SK-N-SH treated with all-trans-retinoic acid at 6 μM for 48 hours (cell line): ENCODE results near the gene ABHD17B.

ENCODE experiments used
- ATAC-seq: fragments of 200-7000 bp; cut with Tn5 transposase; 3 replicates; pipeline ENCODE4 v1.9.1; 2020; ENCODE audit warnings: mild to moderate bottlenecking, moderate library complexity
- BACH2 ChIP-seq: fragments of 250-450 bp; sonication (Bioruptor Pico); IDR thresholded peaks from 2 replicates; pipeline ENCODE4 v1.9.0; 2021; ENCODE audit warnings: mild to moderate bottlenecking, borderline replicate concordance
- CSDC2 ChIP-seq: fragments of 250-450 bp; sonication (Bioruptor Pico); IDR thresholded peaks from 2 replicates; pipeline ENCODE4 v1.5.0; 2020; ENCODE audit warnings: mild to moderate bottlenecking, moderate library complexity
- CSRNP3 ChIP-seq: fragments of 250-450 bp; sonication (Bioruptor Pico); IDR thresholded peaks from 2 replicates; pipeline ENCODE4 v1.5.1; 2021; ENCODE audit warnings: mild to moderate bottlenecking, moderate library complexity
- GLIS3 ChIP-seq: fragments of 250-450 bp; sonication (Bioruptor Pico); IDR thresholded peaks from 2 replicates; pipeline ENCODE4 v1.5.0; 2020; ENCODE audit warnings: mild to moderate bottlenecking, moderate library complexity
- ISL1 ChIP-seq: fragments of 250-450 bp; sonication (Bioruptor Pico); IDR thresholded peaks from 2 replicates; pipeline ENCODE4 v2.1.2; 2022; ENCODE audit warnings: mild to moderate bottlenecking, moderate library complexity
- OSR1 ChIP-seq: fragments of 250-450 bp; sonication (Bioruptor Pico); IDR thresholded peaks from 2 replicates; pipeline ENCODE4 v1.8.0; 2022; ENCODE audit warnings: moderate library complexity, mild to moderate bottlenecking, inconsistent platforms
- PATZ1 ChIP-seq: fragments of 250-450 bp; sonication (Bioruptor Pico); IDR thresholded peaks from 2 replicates; pipeline ENCODE4 v1.8.0; 2020; ENCODE audit warnings: mild to moderate bottlenecking, moderate library complexity, borderline replicate concordance
- POU6F1 ChIP-seq: fragments of 250-450 bp; sonication (Bioruptor Pico); IDR thresholded peaks from 2 replicates; pipeline ENCODE4 v1.8.0; 2021; ENCODE audit warnings: low read depth, mild to moderate bottlenecking, moderate library complexity, borderline replicate concordance
- PPARA ChIP-seq: fragments of 250-450 bp; sonication (Bioruptor Pico); IDR thresholded peaks from 2 replicates; pipeline ENCODE4 v1.5.0; 2020; ENCODE audit warnings: mild to moderate bottlenecking, borderline replicate concordance
- RARB ChIP-seq: fragments of 250-450 bp; sonication (Bioruptor Pico); IDR thresholded peaks from 2 replicates; pipeline ENCODE4 v1.8.0; 2021; ENCODE audit warnings: mild to moderate bottlenecking, moderate library complexity
- TCF4 ChIP-seq: fragments of 250-450 bp; sonication (Bioruptor Pico); IDR thresholded peaks from 2 replicates; pipeline ENCODE4 v1.8.0; 2021; ENCODE audit warnings: mild to moderate bottlenecking, moderate library complexity, borderline replicate concordance
- TOX ChIP-seq: fragments of 250-450 bp; sonication (Bioruptor Pico); IDR thresholded peaks from 2 replicates; pipeline ENCODE4 v1.8.0; 2021; ENCODE audit warnings: mild to moderate bottlenecking, moderate library complexity, borderline replicate concordance
- TSHZ2 ChIP-seq: fragments of 250-450 bp; sonication (Bioruptor Pico); IDR thresholded peaks from 2 replicates; pipeline ENCODE4 v1.5.0; 2020; ENCODE audit warnings: mild to moderate bottlenecking, moderate library complexity
- ZC3H10 ChIP-seq: fragments of 250-450 bp; sonication (Bioruptor Pico); IDR thresholded peaks from 2 replicates; pipeline ENCODE4 v1.5.1; 2021; ENCODE audit warnings: mild to moderate bottlenecking, moderate library complexity
- ZFP30 ChIP-seq: fragments of 450-650 bp; formaldehyde crosslinking; IDR thresholded peaks from 2 replicates; pipeline ENCODE4 v1.5.0; 2022; ENCODE audit warnings: mild to moderate bottlenecking, moderate library complexity
- ZNF565 ChIP-seq: fragments of 450-650 bp; formaldehyde crosslinking; conservative IDR thresholded peaks from 2 replicates; pipeline ENCODE4 v1.5.0; 2020; ENCODE audit warnings: low read depth, mild to moderate bottlenecking, moderate library complexity
- ZNF70 ChIP-seq: fragments of 450-650 bp; formaldehyde crosslinking; IDR thresholded peaks from 2 replicates; pipeline ENCODE4 v1.5.0; 2020; ENCODE audit warnings: mild to moderate bottlenecking, moderate library complexity
- ZNF8 ChIP-seq: fragments of 450-650 bp; formaldehyde crosslinking; IDR thresholded peaks from 2 replicates; pipeline ENCODE4 v1.5.0; 2020; ENCODE audit warnings: mild to moderate bottlenecking, moderate library complexity
- TF ChIP-seq, protein P1 (sequence below): fragments of 250-450 bp; sonication (Bioruptor Pico); IDR thresholded peaks from 2 replicates; pipeline ENCODE4 v1.5.1; 2020; ENCODE audit warnings: low read depth, mild to moderate bottlenecking, moderate library complexity

ABHD17B gene

GRCh38 chr9:71909887-71910649, 925 bp downstream of the ABHD17B start (continued):
- TF ChIP-seq CSRNP3 (CRISPR knock-in tag) (no peak), GLIS3 (CRISPR knock-in tag) (no peak)

DNA sequence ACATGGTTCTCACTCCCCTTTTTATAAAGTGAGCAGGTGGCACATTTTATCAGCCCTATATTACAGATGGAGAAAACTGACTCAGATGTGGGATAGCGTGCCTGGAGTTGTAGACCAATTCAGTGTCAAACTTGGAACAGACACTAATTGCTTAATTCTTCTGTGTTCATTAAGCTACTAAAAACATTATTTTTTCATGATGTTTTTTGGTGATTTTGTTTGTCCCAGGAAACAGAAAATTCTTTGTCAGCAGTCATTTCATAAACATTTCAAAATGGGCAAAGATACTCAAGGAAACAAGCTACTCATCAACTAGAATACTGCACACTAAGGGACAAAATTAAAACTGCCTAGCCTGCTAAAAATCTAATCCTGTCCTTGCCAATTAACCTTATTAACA, 2.2 kb downstream of the ABHD17B start:
- TF ChIP-seq CSDC2 (CRISPR knock-in tag): no peak
- TF ChIP-seq TCF4 (CRISPR knock-in tag): no peak
- no peak for TF ChIP-seq PPARA (CRISPR knock-in tag)
- no peak for TF ChIP-seq RARB (CRISPR knock-in tag)
- no peak for TF ChIP-seq ZNF565
- TF ChIP-seq BACH2 (CRISPR knock-in tag): no peak
- no peak for TF ChIP-seq OSR1 (CRISPR knock-in tag)
- TF ChIP-seq ZFP30: no peak
- no peak for TF ChIP-seq ZNF70 (CRISPR knock-in tag)
- no peak for ATAC-seq

- no peak for TF ChIP-seq TSHZ2
- no peak for TF ChIP-seq ZNF8 (CRISPR knock-in tag)
- no peak for TF ChIP-seq BACH2 (CRISPR knock-in tag)
- TF ChIP-seq ZFP30: no peak
- no peak for ATAC-seq
Observed at GRCh38 chr9:71904076-71904475, 6.9 kb downstream of the ABHD17B start.

DNA sequence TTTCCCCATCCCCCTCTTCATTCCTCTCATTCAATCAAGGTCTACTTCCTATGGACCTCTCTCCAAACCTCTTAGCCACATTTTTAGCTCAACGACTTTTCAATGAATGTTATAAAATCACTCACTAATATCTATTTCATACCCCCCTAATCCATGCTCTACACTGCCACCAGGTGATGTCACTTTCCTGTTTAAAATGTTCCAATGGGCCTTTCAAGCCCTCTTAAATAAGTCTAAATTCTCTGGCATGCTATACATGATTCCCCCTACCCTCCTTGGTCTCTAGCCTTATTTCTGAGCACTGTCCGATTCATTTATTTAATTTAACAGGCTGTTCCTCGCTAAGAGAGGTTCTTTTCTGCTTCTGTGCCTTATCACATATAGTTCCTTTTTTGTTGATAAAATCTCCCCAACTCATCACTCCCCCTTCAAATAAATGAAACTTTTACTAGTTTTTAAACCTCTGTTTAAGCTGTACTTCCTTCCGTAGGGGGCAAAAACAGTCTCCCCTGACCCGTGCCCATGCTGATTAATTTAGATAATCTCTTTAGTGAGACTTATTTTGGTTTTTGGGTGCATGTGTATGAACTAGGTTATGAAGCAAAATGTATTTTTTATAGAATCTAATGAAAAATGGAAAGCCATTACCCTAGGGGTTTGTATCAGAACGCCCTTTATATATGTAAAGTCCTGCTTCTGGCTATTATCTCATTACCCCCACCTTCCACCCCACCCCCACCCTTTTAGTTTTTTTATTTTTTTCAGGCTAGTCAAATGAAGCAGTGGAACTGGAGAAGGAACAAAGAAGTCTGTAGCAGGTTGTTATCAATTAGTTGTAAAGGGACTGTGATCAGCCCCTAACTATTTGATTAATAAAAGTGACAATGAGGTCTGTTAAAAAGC, 9.0 kb downstream of the ABHD17B start:
- ATAC-seq: no peak
- TF ChIP-seq PATZ1 (CRISPR knock-in tag) (no peak), CSDC2 (CRISPR knock-in tag) (no peak), ISL1 (CRISPR knock-in tag) (no peak), OSR1 (CRISPR knock-in tag) (no peak), ZNF565 (no peak), CSRNP3 (CRISPR knock-in tag) (no peak), RARB (CRISPR knock-in tag) (no peak), ZNF8 (CRISPR knock-in tag) (no peak), TSHZ2 (no peak), POU6F1 (CRISPR knock-in tag) (no peak), TOX (CRISPR knock-in tag) (no peak), GLIS3 (CRISPR knock-in tag) (no peak), BACH2 (CRISPR knock-in tag) (no peak), ZC3H10 (no peak), TCF4 (CRISPR knock-in tag) (no peak), PPARA (CRISPR knock-in tag) (no peak)
- TF ChIP-seq, protein P1, sequence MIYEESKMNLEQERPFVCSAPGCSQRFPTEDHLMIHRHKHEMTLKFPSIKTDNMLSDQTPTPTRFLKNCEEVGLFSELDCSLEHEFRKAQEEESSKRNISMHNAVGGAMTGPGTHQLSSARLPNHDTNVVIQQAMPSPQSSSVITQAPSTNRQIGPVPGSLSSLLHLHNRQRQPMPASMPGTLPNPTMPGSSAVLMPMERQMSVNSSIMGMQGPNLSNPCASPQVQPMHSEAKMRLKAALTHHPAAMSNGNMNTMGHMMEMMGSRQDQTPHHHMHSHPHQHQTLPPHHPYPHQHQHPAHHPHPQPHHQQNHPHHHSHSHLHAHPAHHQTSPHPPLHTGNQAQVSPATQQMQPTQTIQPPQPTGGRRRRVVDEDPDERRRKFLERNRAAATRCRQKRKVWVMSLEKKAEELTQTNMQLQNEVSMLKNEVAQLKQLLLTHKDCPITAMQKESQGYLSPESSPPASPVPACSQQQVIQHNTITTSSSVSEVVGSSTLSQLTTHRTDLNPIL (CRISPR knock-in tag): no peak
